NCI-H526 (cell line): Measurements from ENCODE around the gene ZNF786.
"Not testable (repeated sequence)": the region's sequence is repeated elsewhere in the genome, so short reads cannot be mapped to it uniquely, and the experiment has no call there.

Source experiments
- DNase-seq, 2 experiments: peaks; one replicate each; lab custom pipeline; 2025; lab: John Stamatoyannopoulos, UW

ZNF786 gene

DNA sequence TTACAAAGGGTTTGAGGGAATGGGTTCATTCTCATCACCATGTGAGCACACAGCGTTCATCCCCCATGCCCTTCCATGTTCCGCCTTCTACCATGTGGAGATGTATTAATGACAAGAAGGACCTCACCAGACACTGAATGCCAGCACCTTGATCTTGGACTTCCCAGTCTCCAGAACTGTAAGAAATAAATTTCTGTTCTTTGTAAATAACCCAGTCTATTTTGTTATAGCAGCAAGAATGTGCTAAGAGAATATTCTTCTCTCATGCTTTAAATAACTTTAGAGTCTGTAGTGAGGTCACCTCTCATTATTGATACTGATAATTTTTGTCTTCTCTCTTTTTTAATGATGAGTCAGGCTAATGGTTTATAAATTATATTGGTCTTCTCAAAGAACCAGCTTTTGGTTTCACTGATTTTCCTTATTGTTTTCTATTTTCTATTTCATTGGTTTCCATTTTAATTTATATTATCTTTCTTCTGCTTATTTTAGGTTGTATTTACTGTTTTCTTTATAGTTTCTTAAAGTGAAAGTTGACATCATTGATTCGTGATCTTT lies 59.1 kb downstream of the ZNF786 start:
- DNase-seq, result no peak

GRCh38 chr7:149030439-149030838 lies 60.1 kb downstream of the ZNF786 start:
- DNase-seq, result not testable (repeated sequence)

- peak; percentile 99 to 100 for DNase-seq
Observed at GRCh38 chr7:149028346-149029109, 62.0 kb downstream of the ZNF786 start, which contains the start of gene PDIA4. PDIA4 (minus strand) TSS chr7:149028505; CDS start chr7:149028408, 97 bp downstream.

- peak in 1 of 2 experiments; percentile 39 for DNase-seq
Observed at GRCh38 chr7:149027611-149028345, 62.7 kb downstream of the ZNF786 start.

GRCh38 chr7:149027055-149027454 lies 63.5 kb downstream of the ZNF786 start:
- peak in 1 of 2 experiments; percentile 32 for DNase-seq

GRCh38 chr7:149023662-149024061 lies 66.9 kb downstream of the ZNF786 start:
- no peak for DNase-seq

- DNase-seq, result no peak
Observed at GRCh38 chr7:149022756-149023360, 67.7 kb downstream of the ZNF786 start.

- no peak for DNase-seq
Observed at GRCh38 chr7:149021725-149022062, 68.8 kb downstream of the ZNF786 start.

DNA sequence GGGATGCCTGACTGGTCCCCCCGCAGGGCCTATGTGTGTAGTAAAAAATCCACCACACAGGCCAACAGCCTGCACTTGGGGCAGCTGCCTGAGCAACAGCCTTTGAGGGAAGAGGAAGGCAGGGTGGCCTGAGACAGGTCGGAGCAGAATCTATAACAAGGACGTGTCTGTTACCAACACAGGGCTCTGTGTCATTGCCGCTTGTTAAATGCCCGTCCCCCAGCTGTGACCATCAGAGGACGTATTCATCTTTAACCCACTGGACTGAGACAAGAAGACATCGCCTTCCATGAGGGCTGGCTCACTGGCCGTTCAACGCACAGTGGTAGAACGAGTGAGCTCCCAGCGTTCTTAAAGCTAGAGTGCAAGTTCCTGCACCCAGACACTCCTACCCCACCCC lies 70.0 kb downstream of the ZNF786 start:
- DNase-seq, result no peak
